Measurements from ENCODE around the gene LTBP2.

DNA sequence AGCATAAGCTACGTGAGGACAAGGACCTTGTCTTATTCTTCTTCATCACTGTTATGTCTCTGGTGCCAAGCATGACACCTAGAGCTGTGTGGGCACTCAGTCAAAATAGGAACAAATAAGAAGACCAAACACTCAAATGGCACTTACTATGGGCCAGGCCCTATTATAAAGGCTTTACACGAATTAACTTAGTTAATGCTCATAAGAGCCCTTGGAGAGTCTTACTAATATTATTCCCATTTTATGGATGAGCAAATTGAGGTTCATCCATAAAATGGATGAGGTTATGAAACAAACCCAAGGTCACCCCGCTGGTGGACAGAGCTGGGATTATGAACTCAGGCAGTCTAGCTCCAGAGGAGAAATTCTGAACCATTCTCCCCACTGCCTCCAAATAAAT, 70.8 kb downstream of the LTBP2 start:
- no peak for TF ChIP-seq POLR2A (IDR thresholded peaks at IDR 0.05)
- TF ChIP-seq, protein P1, sequence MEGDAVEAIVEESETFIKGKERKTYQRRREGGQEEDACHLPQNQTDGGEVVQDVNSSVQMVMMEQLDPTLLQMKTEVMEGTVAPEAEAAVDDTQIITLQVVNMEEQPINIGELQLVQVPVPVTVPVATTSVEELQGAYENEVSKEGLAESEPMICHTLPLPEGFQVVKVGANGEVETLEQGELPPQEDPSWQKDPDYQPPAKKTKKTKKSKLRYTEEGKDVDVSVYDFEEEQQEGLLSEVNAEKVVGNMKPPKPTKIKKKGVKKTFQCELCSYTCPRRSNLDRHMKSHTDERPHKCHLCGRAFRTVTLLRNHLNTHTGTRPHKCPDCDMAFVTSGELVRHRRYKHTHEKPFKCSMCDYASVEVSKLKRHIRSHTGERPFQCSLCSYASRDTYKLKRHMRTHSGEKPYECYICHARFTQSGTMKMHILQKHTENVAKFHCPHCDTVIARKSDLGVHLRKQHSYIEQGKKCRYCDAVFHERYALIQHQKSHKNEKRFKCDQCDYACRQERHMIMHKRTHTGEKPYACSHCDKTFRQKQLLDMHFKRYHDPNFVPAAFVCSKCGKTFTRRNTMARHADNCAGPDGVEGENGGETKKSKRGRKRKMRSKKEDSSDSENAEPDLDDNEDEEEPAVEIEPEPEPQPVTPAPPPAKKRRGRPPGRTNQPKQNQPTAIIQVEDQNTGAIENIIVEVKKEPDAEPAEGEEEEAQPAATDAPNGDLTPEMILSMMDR (IDR thresholded peaks at IDR 0.05), result no peak

All from testis (tissue), 2 donors.